Tibial nerve (tissue), 4 donors: ENCODE data around the gene FBN1. TPM values are rescaled to one million over a fixed set of nuclear protein-coding genes. Genes with fewer than 3 reads are reported as not detected.

Experiments
- DNase-seq, 2 donors: peaks; one replicate each; pipeline ENCODE4 v3.0.0-alpha.2; 2019; ENCODE audit warnings: low spot score in 2 of 2
- H3K27ac ChIP-seq, 4 donors: fragments of 200-600 bp; sonication (generic) in 3 of 4; one replicate each; pipeline ENCODE4 v1.5.1; 2017 to 2019; ENCODE audit warnings: mild to moderate bottlenecking in 1 of 4
- H3K27me3 ChIP-seq, 2 donors: fragments of 200-600 bp; sonication (generic) in 1 of 2; one replicate each; pipeline versions ENCODE4 v1.5.1 to v1.6.0; 2017 to 2019
- H3K36me3 ChIP-seq, 3 donors: fragments of 200-600 bp; sonication (generic); one replicate each; pipeline ENCODE4 v1.5.1; 2018 to 2019
- H3K4me1 ChIP-seq, 4 donors: fragments of 200-600 bp; sonication (generic) in 3 of 4; one replicate each; pipeline ENCODE4 v1.5.1; 2017 to 2019
- H3K4me3 ChIP-seq, 4 donors: fragments of 200-600 bp; sonication (generic) in 3 of 4; one replicate each; pipeline ENCODE4 v1.5.1; 2017 to 2019; ENCODE audit warnings: mild to moderate bottlenecking in 1 of 4, moderate library complexity in 1 of 4
- H3K9me3 ChIP-seq, 4 donors: fragments of 200-600 bp; sonication (generic) in 3 of 4; one replicate each; pipeline ENCODE4 v1.5.1; 2017 to 2019
- EP300 ChIP-seq, 2 donors: sonication (generic); formaldehyde crosslinking; IDR thresholded peaks; one replicate each; pipeline ENCODE4 v1.6.1; 2017; ENCODE audit warnings: antibody characterized with exemption in 2 of 2, mild to moderate bottlenecking in 1 of 2
- POLR2A ChIP-seq, 2 donors: fragments of 450-650 bp; IDR thresholded peaks; one replicate each; pipeline ENCODE4 v1.6.1; 2017; ENCODE audit warnings: antibody characterized with exemption in 2 of 2, mild to moderate bottlenecking in 2 of 2, moderate library complexity in 2 of 2
- WGBS, 2 donors: methylation state at CpG; one replicate each; pipeline ENCODE4 v1.1.5; 2018; 5-methylcytosine and 5-hydroxymethylcytosine counted together
- total RNA-seq, 4 donors: library from RNA; depleted of rRNA; stranded (reverse); fragments of >200 nt; gene quantifications; one replicate each; pipeline ENCODE4 v1.1.0, GENCODE V29; 2016
- TF ChIP-seq, protein P1 (sequence below), 5 experiments: fragments of 200-600 bp in 3 of 5; fragments of 450-650 bp in 2 of 5; sonication (generic) in 3 of 5; IDR thresholded peaks; one replicate each; pipeline ENCODE4 v1.5.1; 2016 to 2019; ENCODE audit warnings: antibody characterized with exemption in 5 of 5, mild to moderate bottlenecking in 3 of 5, moderate library complexity in 2 of 5

FBN1 gene
- total RNA-seq, 4 donors from 2014 or later, result 144 to 293 (median 234) TPM

DNA sequence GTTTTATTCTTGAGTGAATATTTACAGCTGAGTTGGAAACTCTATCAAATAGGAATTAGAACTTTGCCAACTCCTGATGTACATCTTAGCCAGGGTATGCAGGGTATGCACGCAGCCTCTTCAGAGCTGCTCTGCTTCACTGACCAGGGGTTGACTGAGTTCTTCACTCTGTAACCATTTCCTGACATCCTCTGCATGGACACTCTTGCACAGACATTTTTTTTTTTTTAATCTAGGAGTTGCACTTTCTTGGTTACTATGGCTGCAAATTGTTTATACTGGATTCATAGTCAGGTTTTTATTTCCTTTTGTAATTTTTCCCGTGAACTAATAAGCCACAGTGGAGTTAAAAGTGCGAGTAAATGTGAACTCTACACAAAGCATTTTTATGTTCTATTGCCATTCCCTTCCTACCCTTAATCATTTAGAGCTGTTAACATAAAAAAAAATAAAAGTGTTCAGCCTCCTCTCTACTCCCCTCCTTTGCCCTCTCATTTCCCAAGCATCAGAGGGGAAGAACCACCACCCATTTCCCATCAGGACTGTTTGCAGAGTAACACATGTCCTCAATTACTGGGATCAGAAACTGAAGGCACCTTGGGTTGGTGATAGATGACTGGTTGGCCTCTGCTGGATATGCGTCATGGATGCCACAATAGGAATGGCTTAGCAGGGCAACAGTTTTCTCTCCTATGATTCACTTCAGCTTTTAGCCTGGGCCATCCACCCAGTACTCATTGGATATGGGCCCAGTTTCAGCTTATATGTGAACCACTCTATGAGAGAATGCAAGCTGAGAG lies 260.3 kb downstream of the FBN1 start:
- H3K4me1 ChIP-seq, result peaks cover 0 to 35% (median 5%) of the 10 kb centered on the region in 4 donors
- no peaks in the 10 kb centered on the region for H3K27me3 ChIP-seq
- peak overlapping the region in 2 of 4 donors; percentile 47 to 68 for H3K27ac ChIP-seq
- H3K36me3 ChIP-seq, result no peaks in the 10 kb centered on the region
- no peak overlapping the region for H3K4me3 ChIP-seq
- WGBS, 2 donors, result 41 to 46% methylated on average over 4 of the region's 4 CpGs
- no peaks in the 10 kb centered on the region for H3K9me3 ChIP-seq
- TF ChIP-seq EP300 (IDR thresholded peaks at IDR 0.05) (peak in 1 of 2 donors; percentile 70), POLR2A (IDR thresholded peaks at IDR 0.05) (no peak)
- TF ChIP-seq, protein P1, sequence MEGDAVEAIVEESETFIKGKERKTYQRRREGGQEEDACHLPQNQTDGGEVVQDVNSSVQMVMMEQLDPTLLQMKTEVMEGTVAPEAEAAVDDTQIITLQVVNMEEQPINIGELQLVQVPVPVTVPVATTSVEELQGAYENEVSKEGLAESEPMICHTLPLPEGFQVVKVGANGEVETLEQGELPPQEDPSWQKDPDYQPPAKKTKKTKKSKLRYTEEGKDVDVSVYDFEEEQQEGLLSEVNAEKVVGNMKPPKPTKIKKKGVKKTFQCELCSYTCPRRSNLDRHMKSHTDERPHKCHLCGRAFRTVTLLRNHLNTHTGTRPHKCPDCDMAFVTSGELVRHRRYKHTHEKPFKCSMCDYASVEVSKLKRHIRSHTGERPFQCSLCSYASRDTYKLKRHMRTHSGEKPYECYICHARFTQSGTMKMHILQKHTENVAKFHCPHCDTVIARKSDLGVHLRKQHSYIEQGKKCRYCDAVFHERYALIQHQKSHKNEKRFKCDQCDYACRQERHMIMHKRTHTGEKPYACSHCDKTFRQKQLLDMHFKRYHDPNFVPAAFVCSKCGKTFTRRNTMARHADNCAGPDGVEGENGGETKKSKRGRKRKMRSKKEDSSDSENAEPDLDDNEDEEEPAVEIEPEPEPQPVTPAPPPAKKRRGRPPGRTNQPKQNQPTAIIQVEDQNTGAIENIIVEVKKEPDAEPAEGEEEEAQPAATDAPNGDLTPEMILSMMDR (IDR thresholded peaks at IDR 0.05), result no peak
- no peak for DNase-seq

DNA sequence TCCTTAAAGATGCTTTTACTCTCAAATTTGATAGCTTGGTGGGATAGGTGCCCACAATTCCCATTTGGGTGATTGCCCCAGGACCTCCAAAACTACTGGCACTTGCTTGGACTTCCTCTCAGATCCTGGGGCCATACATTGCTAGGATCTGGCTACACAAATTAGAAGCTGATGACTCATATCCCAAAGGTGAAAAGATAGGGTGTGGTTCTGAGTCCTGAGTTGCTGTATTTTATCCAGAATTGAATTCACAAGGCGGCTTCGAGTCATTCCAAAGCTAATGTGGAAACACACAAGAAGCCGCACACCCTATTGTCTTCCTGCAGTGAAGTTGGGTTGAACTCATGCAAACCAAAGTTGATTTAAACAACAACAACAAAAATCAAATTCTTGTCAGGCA lies 260.9 kb downstream of the FBN1 start:
- H3K4me3 ChIP-seq, result no peak overlapping the region
- TF ChIP-seq, protein P1 (IDR thresholded peaks at IDR 0.05), result no peak
- TF ChIP-seq POLR2A (IDR thresholded peaks at IDR 0.05), result no peak
- TF ChIP-seq EP300 (IDR thresholded peaks at IDR 0.05), result no peak
- H3K27ac ChIP-seq, result peak overlapping the region in 1 of 4 donors; percentile 2
- DNase-seq, result no peak
- H3K36me3 ChIP-seq, result no peaks in the 10 kb centered on the region
- no peaks in the 10 kb centered on the region for H3K27me3 ChIP-seq
- 56 to 70% methylated on average over 3 of the region's 3 CpGs for WGBS, 2 donors
- H3K9me3 ChIP-seq, result no peaks in the 10 kb centered on the region
- H3K4me1 ChIP-seq, result peaks cover 0 to 31% (median 4%) of the 10 kb centered on the region in 4 donors

DNA sequence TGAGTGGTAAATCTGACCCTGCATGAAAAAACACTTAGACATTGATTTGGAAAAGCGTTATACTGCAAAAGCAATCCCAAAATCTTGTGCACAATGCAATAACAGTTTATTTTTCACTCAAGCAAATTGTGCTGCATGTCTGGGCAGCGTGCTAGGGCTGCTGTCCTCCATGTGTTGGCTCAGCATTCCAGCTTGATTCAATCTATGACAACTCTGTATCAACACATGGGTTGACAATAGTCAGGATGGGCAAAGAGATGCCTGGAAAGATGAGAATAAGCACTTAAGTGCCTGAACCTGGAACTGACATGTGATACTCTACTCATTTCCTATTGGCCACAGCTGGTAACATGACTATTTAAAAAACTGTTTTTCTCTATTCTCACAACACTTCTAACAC lies 262.5 kb downstream of the FBN1 start:
- peaks cover 0 to 15% (median 3%) of the 10 kb centered on the region in 4 donors for H3K4me1 ChIP-seq
- no peak overlapping the region for H3K4me3 ChIP-seq
- TF ChIP-seq EP300 (IDR thresholded peaks at IDR 0.05), result no peak
- TF ChIP-seq, protein P1 (IDR thresholded peaks at IDR 0.05), result no peak
- no peak for TF ChIP-seq POLR2A (IDR thresholded peaks at IDR 0.05)
- 92 to 95% methylated on average over 2 of the region's 2 CpGs for WGBS, 2 donors
- no peaks in the 10 kb centered on the region for H3K9me3 ChIP-seq
- H3K27ac ChIP-seq, result no peak overlapping the region
- no peak for DNase-seq
- H3K27me3 ChIP-seq, result no peaks in the 10 kb centered on the region
- H3K36me3 ChIP-seq, result no peaks in the 10 kb centered on the region

DNA sequence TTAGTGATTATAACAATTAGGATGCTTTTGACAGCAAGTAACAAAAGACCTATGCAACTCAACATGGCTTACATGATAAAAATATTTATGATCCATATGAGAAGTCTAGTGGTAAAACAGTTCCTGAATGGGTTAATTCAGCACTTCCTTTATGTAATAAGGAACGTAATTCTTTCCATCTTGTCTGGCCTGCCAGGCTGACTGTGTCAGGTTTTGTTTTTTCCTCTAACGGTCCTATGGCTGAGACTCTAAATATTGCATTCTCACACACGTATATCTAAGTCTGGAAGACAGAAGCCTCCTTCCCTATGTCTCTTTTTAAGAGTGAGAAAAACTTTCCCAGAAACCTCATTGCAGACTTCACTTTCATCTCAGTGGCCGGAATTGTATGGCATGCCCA lies 263.6 kb downstream of the FBN1 start:
- Histone ChIP-seq H3K36me3 (no peaks in the 10 kb centered on the region), H3K4me1 (peaks cover 0 to 14% (median 3%) of the 10 kb centered on the region in 4 donors), H3K4me3 (no peak overlapping the region), H3K9me3 (no peaks in the 10 kb centered on the region), H3K27ac (no peak overlapping the region), H3K27me3 (no peaks in the 10 kb centered on the region)
- DNase-seq, result no peak
- TF ChIP-seq EP300 (IDR thresholded peaks at IDR 0.05) (no peak), POLR2A (IDR thresholded peaks at IDR 0.05) (no peak)
- TF ChIP-seq, protein P1 (IDR thresholded peaks at IDR 0.05), result no peak
- 44 to 45% methylated on average over 4 of the region's 4 CpGs for WGBS, 2 donors

DNA sequence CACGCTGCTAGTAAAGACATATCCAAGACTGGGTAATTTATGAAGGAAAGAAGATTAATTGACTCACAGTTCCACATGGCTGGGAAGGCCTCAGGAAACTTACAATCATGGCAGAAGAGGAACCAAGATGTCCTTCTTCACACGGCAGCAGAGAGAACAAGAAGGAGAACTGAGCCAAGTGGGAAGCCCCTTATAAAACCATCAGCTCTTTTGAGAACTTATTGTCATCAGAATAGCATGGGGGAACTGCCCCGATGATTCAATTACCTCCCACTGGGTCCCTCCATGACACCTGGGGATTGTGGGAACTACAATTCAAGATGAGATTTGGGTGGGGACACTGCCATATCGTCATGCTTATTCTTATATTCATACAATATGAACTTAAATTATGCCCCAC lies 265.3 kb downstream of the FBN1 start:
- Histone ChIP-seq H3K4me3 (no peak overlapping the region), H3K36me3 (no peaks in the 10 kb centered on the region), H3K4me1 (peaks cover 0 to 8% (median 3%) of the 10 kb centered on the region in 4 donors), H3K27me3 (no peaks in the 10 kb centered on the region), H3K27ac (no peak overlapping the region), H3K9me3 (no peaks in the 10 kb centered on the region)
- TF ChIP-seq POLR2A (IDR thresholded peaks at IDR 0.05) (no peak), EP300 (IDR thresholded peaks at IDR 0.05) (no peak)
- TF ChIP-seq, protein P1 (IDR thresholded peaks at IDR 0.05), result no peak
- no peak for DNase-seq
- WGBS, 2 donors, result 78 to 81% methylated on average over 4 of the region's 4 CpGs
